ENCODE data around the gene ALDH1A3.
"Not testable (repeated sequence)": the region's sequence is repeated elsewhere in the genome, so short reads cannot be mapped to it uniquely, and the experiment has no call there.

Gene ALDH1A3

DNA sequence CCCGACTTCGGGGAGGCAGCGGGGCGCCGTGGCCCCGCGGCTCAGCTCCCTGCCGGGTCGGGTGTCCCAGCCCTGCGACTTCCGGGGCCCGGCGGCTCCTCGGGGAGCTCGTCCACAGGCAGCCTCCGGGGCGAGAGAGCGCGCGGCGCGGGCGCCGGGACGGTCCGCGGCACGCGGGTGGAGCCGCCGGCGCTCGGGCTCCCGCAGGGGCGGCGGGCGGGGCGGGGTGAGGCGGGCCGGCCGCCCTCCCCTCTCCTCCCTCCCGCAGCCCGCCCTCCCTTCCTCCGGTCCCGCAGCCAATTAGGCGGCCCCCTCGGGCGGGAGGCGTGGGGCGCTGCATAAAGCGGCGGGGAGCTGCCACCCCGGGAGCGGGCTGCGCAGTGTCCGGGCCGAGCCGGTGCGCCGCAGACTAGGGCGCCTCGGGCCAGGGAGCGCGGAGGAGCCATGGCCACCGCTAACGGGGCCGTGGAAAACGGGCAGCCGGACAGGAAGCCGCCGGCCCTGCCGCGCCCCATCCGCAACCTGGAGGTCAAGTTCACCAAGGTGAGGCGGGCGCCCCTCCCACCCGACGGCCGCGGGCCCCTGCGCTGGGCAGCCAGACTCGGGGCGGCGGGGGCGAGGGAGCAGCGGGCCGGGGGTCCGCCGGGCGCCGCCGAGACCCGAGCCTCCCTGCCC, at the start of gene ALDH1A3:
ALDH1A3 (plus strand) TSS at position 368 of the 675 bp plus-strand sequence; CDS start at position 445, 77 bp downstream.
- no peak for DNase-seq (ENCODE audit: low read depth)

DNA sequence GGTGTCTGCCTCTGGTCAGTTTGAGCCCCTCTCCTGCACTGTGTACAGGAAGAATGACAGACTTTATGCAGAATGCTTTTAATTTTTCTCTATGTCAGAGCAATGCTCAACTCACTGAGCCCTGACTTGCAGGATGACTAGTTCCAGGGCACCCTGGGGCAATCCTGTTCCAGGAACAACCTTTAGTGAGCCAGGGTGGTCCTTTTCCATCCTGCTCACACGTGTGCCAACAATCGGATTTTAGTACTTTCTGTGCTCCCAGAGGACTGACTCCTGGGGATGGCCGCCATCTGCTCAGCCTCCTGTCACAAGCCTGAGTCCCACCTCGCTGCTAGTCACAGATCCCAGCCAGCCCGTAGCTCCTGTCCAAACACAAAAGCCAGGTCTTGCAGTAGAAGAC, 48.2 kb upstream of the ALDH1A3 start:
- no peak for DNase-seq (ENCODE audit: low read depth)

DNA sequence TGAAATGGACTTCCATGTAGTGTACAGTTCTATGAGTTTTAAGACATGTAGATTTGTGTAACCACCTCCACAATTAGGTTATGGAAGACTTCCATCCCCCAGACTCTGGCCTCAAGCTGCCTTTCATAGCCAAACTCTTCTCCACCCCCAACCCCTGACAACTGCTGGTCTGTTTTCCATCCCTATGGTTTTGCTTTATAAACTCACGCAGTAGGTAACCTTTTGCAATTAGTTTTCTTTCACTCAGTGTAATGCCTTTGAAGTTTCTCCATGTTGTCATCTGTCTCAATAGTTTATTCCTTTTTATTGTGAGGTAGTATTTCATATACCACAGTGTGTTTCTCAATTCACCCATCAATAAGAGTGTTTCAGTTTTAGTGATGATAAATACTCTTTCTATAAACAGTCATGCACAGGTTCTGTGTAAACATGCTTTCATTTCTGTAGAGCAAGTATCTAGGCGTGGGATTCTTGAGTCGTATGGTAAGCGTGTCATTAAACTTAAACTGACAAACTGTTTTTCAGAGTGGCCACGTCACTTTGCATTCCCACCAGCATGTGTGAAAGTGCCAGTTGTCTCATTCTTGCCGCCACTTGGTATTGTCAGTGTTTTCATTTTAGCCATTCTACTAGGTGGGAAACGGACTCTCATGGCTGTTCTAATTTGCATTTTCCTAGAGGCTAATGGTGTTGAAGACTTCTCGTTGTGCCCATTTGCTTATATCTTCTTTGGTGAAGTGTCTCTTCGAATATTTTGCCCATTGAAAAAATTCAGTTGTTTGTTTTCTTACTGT, 47.3 kb upstream of the ALDH1A3 start:
- DNase-seq (ENCODE audit: low read depth): no peak

GRCh38 chr15:100833417-100834389, 45.9 kb upstream of the ALDH1A3 start:
- no peak for DNase-seq (ENCODE audit: low read depth)

DNA sequence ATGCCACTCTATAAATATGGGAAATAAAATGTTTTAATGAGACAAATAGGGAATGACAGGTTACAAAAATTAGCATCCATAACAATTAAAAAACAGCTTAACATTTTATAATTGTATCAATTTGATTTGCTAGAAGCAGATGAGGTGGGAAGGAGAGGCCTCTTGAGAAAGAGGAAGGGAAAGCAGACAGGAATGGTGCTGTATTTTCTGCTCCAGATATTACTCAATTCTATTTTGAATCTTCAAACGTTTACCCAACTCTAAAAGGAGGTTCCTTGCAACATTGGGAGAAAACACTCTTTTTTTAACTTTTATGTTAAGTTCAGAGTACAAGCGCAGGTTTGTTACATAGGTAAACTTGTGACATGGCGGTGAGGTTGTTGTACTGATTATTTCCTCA, 44.9 kb upstream of the ALDH1A3 start:
- no peak for DNase-seq (ENCODE audit: low read depth)

- DNase-seq (ENCODE audit: low read depth): no peak
Observed at GRCh38 chr15:100835636-100836035, 44.0 kb upstream of the ALDH1A3 start.

- no peak for DNase-seq (ENCODE audit: low read depth)
Observed at GRCh38 chr15:100836501-100836900, 43.1 kb upstream of the ALDH1A3 start.

DNA sequence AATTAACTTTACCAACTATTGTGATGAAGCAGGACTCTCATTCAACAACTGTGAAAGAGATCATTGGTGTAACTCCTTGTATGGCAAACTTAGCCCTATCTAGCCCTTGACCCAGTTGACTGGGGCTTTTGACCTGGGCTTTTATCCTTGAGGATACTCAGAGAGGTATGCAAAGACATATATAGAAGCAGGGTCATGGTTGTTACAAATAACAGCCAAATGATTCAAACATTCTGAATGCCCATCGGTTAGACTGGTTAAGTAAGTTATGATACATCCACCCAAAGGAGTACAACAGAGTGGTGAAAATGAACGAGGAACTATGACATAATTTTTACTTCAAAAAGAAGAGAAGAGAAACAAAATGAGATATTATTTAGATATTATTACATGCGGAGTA, 38.2 kb upstream of the ALDH1A3 start:
- no peak for DNase-seq (ENCODE audit: low read depth)

DNA sequence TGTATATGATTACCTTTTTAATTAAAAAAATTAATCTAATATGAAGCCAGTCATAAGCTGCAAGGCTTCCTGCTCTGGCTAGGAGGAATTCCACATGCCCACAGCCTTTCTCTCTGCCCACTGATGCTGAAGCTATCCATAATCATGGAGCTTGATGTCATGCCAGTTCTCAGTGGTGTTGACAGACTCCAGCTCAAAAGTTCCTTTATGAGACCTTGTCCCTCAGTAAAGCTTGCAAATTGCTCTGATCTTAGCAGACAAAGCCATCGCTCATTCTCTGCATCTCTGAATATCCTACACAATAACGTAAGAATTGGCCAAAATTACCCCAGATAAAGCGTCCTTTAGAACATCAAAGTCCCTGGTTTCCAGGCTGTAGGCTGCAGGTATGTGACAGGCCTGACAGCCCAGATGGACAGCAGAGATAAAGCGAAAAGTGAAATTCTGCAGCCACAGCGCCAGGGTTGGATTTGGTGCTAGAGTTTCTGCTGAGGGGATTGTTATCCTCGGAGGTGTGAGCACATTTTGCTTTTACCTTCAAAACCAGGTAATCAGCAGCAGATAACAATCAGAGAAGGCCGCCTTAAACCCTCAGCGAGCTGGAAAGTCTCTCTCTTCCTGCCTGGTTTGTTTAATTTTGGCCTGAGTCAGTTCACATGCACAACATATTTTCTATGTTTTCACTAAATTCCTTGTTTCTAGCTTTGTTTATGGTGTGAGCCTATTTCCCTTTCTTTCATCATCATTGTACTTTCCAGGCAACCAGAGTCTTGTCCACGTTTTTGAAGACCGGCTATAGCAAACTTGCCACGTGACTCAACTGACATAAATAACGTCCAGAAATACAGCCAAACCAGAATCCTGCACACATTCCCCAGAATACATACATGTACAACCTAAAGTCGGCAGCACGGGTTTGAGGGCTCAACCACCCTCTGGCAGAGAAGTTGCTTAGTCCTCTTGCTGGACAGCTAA, 36.6 kb upstream of the ALDH1A3 start:
- no peak for DNase-seq (ENCODE audit: low read depth)

- DNase-seq (ENCODE audit: low read depth): no peak
Observed at GRCh38 chr15:100844167-100844566, 35.5 kb upstream of the ALDH1A3 start.

DNA sequence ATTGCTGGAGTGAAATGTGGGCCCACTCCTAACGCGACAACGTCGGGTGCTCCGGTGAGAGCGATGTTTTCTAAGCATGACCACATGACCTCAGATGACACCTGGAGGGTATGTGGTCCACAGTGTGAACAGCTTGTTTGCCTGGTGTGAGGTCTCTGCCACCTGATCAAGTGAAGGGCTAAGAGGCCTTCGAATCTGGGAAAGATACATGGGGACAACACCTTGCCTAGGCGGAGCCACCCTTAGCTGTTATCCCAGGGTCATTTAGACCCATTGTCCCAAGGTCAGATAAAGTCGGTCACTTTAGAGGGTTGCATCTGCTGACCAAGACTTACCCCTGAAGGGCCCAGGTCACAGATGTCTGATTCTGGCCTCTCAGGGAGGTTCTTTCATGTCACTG, 34.9 kb upstream of the ALDH1A3 start:
- no peak for DNase-seq (ENCODE audit: low read depth)

- no peak for DNase-seq (ENCODE audit: low read depth)
Observed at GRCh38 chr15:100847194-100847593, 32.4 kb upstream of the ALDH1A3 start.

DNA sequence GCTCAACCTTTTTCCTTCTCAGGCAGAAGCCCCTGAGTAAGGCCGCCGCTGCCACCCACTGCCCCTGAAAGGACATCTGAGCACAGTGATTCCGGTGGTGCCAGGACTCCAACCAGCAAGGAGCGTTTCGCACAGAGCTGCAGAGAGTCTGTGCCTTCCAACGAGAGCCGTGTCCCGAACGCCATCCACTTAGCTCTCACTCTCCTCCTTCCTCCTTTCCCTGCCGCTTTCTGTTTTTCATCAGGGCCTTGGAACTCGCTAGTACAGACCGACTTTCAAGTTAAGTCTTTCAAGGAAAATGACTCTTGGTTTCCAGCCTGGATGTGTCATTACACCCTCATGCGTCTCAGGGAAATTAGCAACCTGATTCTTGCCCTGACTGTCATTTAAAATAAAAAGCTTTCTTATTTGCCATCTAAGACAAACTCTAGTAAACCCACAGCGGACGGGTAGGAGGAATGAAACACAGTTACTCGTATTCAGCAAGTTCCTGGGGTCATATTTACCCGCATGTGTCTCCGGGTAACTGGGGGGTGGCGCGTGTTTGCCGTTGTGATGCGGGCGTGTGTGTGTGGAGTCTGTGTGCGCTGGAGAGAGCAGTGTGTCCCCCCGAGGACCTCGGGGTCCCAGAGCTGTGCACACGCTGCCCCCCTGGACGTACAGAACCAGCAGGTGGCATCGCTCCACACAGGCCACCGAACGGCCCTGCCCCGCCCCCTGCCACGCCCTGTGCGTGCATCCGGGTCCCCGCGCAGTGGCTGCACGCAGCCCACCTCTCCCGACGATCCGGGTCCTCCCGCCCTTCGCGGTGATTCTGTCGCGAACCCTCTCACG, 30.4 kb upstream of the ALDH1A3 start:
- DNase-seq (ENCODE audit: low read depth): peak; percentile 20

DNA sequence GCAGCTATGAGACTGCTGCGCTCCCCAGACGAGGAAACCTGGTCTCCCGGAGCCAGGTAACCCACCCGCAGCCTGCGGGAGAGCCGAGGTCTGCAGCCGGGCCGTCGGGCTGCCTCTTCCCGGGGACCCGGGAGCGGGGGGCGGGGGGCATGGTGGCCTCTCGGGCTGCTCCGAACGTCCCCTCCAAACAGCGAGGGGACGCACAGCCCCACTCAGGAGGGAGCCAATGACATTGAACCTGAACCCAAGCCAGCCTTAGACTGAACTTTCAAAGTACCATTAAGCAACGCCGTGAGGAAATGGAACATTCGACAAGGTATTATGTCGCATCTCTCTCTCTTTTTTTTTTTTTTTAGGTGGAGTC, 29.8 kb upstream of the ALDH1A3 start:
- DNase-seq (ENCODE audit: low read depth): no peak

- not testable (repeated sequence) for DNase-seq (ENCODE audit: low read depth)
Observed at GRCh38 chr15:100851428-100852015, 28.1 kb upstream of the ALDH1A3 start.

DNA sequence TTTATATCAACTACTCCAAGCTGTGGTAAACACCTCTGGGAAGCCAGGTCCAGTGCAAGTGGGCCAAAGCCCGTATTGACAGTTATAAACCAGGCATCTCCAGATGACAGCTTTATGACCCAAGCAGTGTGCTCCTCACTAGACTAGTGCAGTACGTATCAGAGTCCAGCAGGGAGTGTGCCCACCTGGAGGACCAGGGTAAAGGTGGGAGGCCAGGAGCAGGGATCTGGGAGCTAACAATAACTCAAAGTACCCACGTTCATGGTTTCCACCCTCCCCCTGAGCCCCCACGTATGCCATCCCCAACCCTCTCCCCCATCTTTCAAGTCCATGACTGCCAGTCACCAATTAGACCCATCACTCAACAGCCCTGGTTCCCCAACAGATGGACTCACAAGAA, 27.0 kb upstream of the ALDH1A3 start:
- no peak for DNase-seq (ENCODE audit: low read depth)

- DNase-seq (ENCODE audit: low read depth): no peak
Observed at GRCh38 chr15:100853676-100854440, 25.8 kb upstream of the ALDH1A3 start.

DNA sequence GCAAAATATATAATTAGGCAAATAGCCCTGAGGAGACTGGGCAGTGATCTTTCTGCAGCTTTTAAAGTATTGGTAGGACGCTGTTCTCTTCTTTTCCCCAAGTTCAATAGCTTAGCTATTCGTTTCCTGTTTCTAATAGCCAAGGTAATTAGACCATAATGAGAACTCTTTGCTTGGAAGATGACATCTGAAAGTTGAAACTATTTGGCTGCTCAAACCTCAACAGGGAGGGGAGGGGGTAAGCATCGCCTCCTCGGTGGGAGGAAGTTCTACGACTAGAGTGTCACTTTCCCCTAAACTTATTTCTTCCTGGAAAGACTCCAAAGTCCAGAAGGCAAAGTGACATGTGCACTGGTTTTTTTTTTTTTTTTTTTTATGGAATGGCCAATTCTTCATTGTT, 22.8 kb upstream of the ALDH1A3 start:
- DNase-seq (ENCODE audit: low read depth): no peak

DNA sequence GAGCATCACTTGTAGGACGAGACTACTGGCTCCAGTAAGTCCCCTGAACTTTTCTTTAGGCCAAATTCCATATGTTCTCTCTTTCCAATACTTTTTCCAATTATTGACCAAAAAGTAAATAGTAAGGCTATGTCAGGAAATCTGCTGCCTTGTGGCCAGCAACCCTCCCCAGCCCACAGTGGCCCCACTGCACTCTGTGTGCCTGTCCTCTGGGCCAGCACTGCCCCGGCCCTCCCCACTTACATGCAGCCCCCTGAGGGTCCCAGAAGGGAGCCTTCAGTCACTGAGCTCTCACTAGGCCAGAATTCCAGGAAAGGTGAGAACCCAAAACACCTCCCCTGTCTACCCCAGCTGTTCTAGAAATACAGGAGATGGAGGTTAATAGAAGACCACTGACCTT, 21.3 kb upstream of the ALDH1A3 start:
- DNase-seq (ENCODE audit: low read depth): no peak
